GM12878 (cell line): ENCODE measurements around the gene ANO4. TPM values are rescaled to one million over a fixed set of nuclear protein-coding genes. Genes with fewer than 3 reads are reported as not detected.
"Not testable (repeated sequence)": the region's sequence is repeated elsewhere in the genome, so short reads cannot be mapped to it uniquely, and the experiment has no call there.

ENCODE experiments used
- ATAC-seq: fragments of 200-7000 bp; cut with Tn5 transposase; 3 replicates; pipeline ENCODE4 v1.9.1; 2020; ENCODE audit warnings: mild to moderate bottlenecking, moderate library complexity
- BruUV-seq: library from RNA; stranded (reverse); fragments of 400-500 nt; replicated peaks from 2 replicates; lab custom pipeline; 2021; lab: Mats Ljungman, UMichigan
- CTCF ChIA-PET: fragments of 300-600 bp; sonication (Branson Sonifier 250); formaldehyde crosslinking; extraction: SDS; loops from one replicate; lab custom pipeline; 2021; ENCODE audit warnings: inconsistent platforms; lab: Yijun Ruan, JAX
- POLR2A ChIA-PET: fragments of 350-600 bp; formaldehyde crosslinking; extraction: SDS; loops from one replicate; lab custom pipeline; 2021; ENCODE audit warnings: inconsistent platforms; lab: Charles Lee
- RAD21 ChIA-PET: fragments of 300-600 bp; sonication (Branson Sonifier 250); formaldehyde crosslinking; loops from one replicate; lab custom pipeline; 2023; ENCODE audit warnings: antibody characterized with exemption; ENCODE audit not compliant: unreplicated experiment; lab: Charles Lee
- SMC1A ChIA-PET: fragments of 300-600 bp; sonication (Branson Sonifier 250); formaldehyde crosslinking; loops from one replicate; lab custom pipeline; 2023; ENCODE audit not compliant: unreplicated experiment, uncharacterized antibody; lab: Charles Lee
- DNase-seq: peaks from one replicate; pipeline ENCODE4 v3.0.0-alpha.2; 2011; ENCODE audit warnings: low read depth, low spot score
- FAIRE-seq: peaks from 3 replicates; lab custom pipeline; 2011; peaks lifted over from hg19 to GRCh38; lab: Jason Lieb, UNC
- H2AFZ ChIP-seq: 2 replicates; pipeline ENCODE4 v1.6.0; 2011; ENCODE audit warnings: low read depth, low read length, control low read depth; ENCODE audit not compliant: control insufficient read depth
- H3K27ac ChIP-seq: 2 replicates; pipeline ENCODE4 v1.5.1; 2011; ENCODE audit warnings: control low read depth; ENCODE audit not compliant: control insufficient read depth, insufficient read depth
- H3K27me3 ChIP-seq, 2 experiments: replicated peaks in 1 of 2; 2 replicates each; pipeline versions ENCODE4 v1.6.0 to v1.6.1; 2011; ENCODE audit warnings: low read length in 1 of 2; ENCODE audit not compliant: control insufficient read depth in 2 of 2, insufficient read depth in 2 of 2
- H3K36me3 ChIP-seq, 2 experiments: 2 replicates each; pipeline ENCODE4 v1.5.1; 2011; ENCODE audit warnings: low read length in 1 of 2; ENCODE audit not compliant: control insufficient read depth in 2 of 2, insufficient read depth in 2 of 2
- H3K4me1 ChIP-seq: 2 replicates; pipeline ENCODE4 v1.6.1; 2011; ENCODE audit warnings: mild to moderate bottlenecking, low read length, moderate library complexity, mixed read lengths; ENCODE audit not compliant: control insufficient read depth, insufficient read depth
- H3K4me2 ChIP-seq: 2 replicates; pipeline ENCODE4 v1.6.0; 2011; ENCODE audit warnings: control low read depth; ENCODE audit not compliant: control insufficient read depth, insufficient read depth
- H3K4me3 ChIP-seq: fragments of 200-600 bp; sonication (generic); 2 replicates; pipeline ENCODE4 v1.5.1; 2016
- H3K79me2 ChIP-seq: 2 replicates; pipeline ENCODE4 v1.6.0; 2011; ENCODE audit warnings: low read length; ENCODE audit not compliant: control insufficient read depth, insufficient read depth
- H3K9ac ChIP-seq: 2 replicates; pipeline ENCODE4 v1.8.0; 2011; ENCODE audit warnings: low read length, control low read depth, mixed read lengths; ENCODE audit not compliant: control insufficient read depth, insufficient read depth
- H3K9me3 ChIP-seq: replicated peaks from 3 replicates; pipeline ENCODE4 v1.5.1; 2011; ENCODE audit warnings: mild to moderate bottlenecking, low read length; ENCODE audit not compliant: control insufficient read depth, insufficient read depth
- H4K20me1 ChIP-seq: 2 replicates; pipeline ENCODE4 v1.6.0; 2011; ENCODE audit not compliant: control insufficient read depth, insufficient read depth
- MTA2 ChIP-seq: fragments of 450-650 bp; IDR thresholded peaks from 2 replicates; pipeline ENCODE4 v1.6.1; 2016; ENCODE audit warnings: low read depth, mild to moderate bottlenecking, moderate library complexity
- TARDBP ChIP-seq: IDR thresholded peaks from 2 replicates; pipeline ENCODE4 v1.6.1; 2016; ENCODE audit warnings: borderline replicate concordance
- WGBS: methylation state at CpG from one replicate; pipeline ENCODE4 v1.1.6; 2016; ENCODE audit warnings: low lambda C conversion rate; ENCODE audit not compliant: insufficient replicate concordance, insufficient coverage; ENCODE audit errors: missing lambda C conversion rate; 5-methylcytosine and 5-hydroxymethylcytosine counted together
- in situ Hi-C: fragments of 300-500 bp; cut with MboI; formaldehyde crosslinking; loops from 9 replicates; pipeline ENCODE4 v1.14.3; 2018; ENCODE audit warnings: mixed read lengths
- intact Hi-C: fragments of 100-400 bp; cut with micrococcal nuclease; formaldehyde crosslinking; loops from one replicate; pipeline ENCODE4 v1.14.2; 2022; ENCODE audit not compliant: unreplicated experiment
- polyA plus RNA-seq, 11 experiments: library from polyadenylated mRNA; depleted of rRNA in 4 of 11; unstranded in 6 of 11; stranded (reverse) in 5 of 11; fragments of >200 nt; fragmentation: Nextera tagmentation in 4 of 11; fragmentation: Illumina TruSeq in 1 of 11; extraction: Ambion mirVana in 4 of 11; extraction: Trizol in 1 of 11; gene quantifications; 1 replicate in 1 of 11; 2 replicates in 10 of 11; pipeline versions ENCODE4 v1.2.1 to v1.2.3, GENCODE V29; 2011 to 2016; ENCODE audit warnings: inconsistent platforms in 2 of 11, missing spikeins in 2 of 11, low read depth in 1 of 11
- total RNA-seq, 4 experiments: library from RNA; depleted of rRNA in 3 of 4; stranded (reverse); fragments of >200 nt in 3 of 4; fragmentation: Illumina TruSeq in 1 of 4; extraction: Trizol in 1 of 4; gene quantifications; 2 replicates each; pipeline versions ENCODE4 v1.2.1 to v1.2.3, GENCODE V29; 2013 to 2021

Gene ANO4
- total and polyA plus RNA-seq, 10 of the 15 experiments (the other 5 are each of a cell fraction or from before 2014, with no cell fraction given): not detected

GRCh38 chr12:101062508-101062907, 267.9 kb downstream of the ANO4 start:
- SMC1A ChIA-PET, FAIRE-seq, in situ Hi-C loops: not testable (repeated sequence)

GRCh38 chr12:101064721-101065120, 270.1 kb downstream of the ANO4 start:
- FAIRE-seq: no peak
- no peak for ATAC-seq
- ChIA-PET CTCF (no interaction called here), POLR2A (no interaction called here), RAD21 (no interaction called here), SMC1A (no interaction called here)
- no peak for DNase-seq
- H3K4me2 ChIP-seq: no peak overlapping the region
- H4K20me1 ChIP-seq: no peaks in the 10 kb centered on the region
- no peaks in the 10 kb centered on the region for H3K9me3 ChIP-seq
- H3K9ac ChIP-seq: no peak overlapping the region
- no peaks in the 10 kb centered on the region for H3K36me3 ChIP-seq
- WGBS: 43% methylated on average over 5 of the region's 5 CpGs
- no peak overlapping the region for H3K4me3 ChIP-seq
- no peaks in the 10 kb centered on the region for H3K27me3 ChIP-seq
- no peaks in the 10 kb centered on the region for H3K4me1 ChIP-seq
- in situ Hi-C loops (no loop called here), intact Hi-C loops (no loop called here)
- BruUV-seq: no TSS peak
- H3K79me2 ChIP-seq: no peaks in the 10 kb centered on the region
- H3K27ac ChIP-seq: no peak overlapping the region
- no peak overlapping the region for H2AFZ ChIP-seq
- no peak for TF ChIP-seq MTA2
- no peak for TF ChIP-seq TARDBP

More at GRCh38 chr12:101062508-101062907, 267.9 kb downstream of the ANO4 start:
- H3K27me3 ChIP-seq, H2AFZ ChIP-seq, H3K27ac ChIP-seq, H3K79me2 ChIP-seq, RAD21 ChIA-PET, H3K4me2 ChIP-seq, H3K36me3 ChIP-seq, H3K4me3 ChIP-seq, ATAC-seq, H3K9me3 ChIP-seq, H4K20me1 ChIP-seq, intact Hi-C loops, BruUV-seq, DNase-seq, H3K4me1 ChIP-seq, H3K9ac ChIP-seq, POLR2A ChIA-PET: not testable (repeated sequence)
- CTCF ChIA-PET: interaction anchor here (1.5 kb wide), 1 partner anchor 12 kb away, joined by 3 read pairs; no protein-coding TSS in a partner anchor
- WGBS: 62% methylated on average over 4 of the region's 4 CpGs
